ENCODE data around the gene RASL11A.
A peak's percentile ranks its signal among the peaks of the same experiment; 100 is the strongest.
"Not testable (repeated sequence)": the region's sequence is repeated elsewhere in the genome, so short reads cannot be mapped to it uniquely, and the experiment has no call there.

The RASL11A gene

DNA sequence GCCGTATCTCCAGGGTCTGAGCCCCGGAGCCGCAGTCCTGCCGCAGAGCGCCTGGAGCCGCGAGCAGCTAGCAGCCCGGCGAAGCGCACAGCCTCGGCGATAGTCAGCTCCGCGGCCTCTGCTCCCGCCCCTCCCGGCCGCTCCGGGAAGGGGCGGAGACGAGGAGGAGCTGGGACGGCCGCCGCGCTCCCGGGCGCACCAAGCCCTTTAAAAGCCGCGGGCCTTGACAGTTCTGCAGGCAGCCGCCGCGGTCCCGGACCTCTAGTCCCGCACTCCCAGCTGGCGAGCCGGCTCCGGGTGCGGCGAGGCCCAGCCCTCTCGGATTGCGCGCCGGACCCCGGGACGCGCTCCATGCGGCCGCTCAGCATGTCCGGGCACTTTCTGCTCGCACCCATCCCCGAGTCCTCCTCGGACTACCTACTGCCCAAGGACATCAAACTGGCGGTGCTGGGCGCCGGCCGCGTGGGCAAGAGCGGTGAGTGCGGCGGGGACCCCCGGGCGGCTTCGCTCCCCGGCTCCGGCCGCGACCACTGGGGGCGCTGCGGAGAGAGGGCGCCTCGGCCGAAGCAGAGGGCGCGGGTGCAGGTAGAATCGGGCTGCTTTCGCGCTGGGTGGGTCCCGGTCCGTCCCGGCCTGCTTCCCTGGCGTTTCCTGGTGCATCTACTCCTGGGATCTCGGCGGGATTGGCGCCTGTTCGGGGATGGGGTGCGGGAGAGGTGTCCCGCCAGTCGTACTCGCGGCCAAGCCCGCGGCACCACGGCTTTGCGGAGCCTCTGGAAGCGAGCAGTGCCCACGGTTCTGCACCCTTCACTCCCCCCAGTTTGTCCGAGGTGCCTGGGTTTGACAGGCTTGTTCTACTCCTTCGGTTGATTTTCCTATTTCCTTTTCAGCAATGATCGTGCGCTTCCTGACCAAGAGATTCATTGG, at the start of gene RASL11A:
Gene RASL11A (plus strand): TSS at position 237 of the 927 bp plus-strand sequence. CDS start 115 bp downstream, at position 352.
- H3K27ac ChIP-seq, result peak within 1 kb of the TSS; percentile 67
- TF ChIP-seq, protein P1, sequence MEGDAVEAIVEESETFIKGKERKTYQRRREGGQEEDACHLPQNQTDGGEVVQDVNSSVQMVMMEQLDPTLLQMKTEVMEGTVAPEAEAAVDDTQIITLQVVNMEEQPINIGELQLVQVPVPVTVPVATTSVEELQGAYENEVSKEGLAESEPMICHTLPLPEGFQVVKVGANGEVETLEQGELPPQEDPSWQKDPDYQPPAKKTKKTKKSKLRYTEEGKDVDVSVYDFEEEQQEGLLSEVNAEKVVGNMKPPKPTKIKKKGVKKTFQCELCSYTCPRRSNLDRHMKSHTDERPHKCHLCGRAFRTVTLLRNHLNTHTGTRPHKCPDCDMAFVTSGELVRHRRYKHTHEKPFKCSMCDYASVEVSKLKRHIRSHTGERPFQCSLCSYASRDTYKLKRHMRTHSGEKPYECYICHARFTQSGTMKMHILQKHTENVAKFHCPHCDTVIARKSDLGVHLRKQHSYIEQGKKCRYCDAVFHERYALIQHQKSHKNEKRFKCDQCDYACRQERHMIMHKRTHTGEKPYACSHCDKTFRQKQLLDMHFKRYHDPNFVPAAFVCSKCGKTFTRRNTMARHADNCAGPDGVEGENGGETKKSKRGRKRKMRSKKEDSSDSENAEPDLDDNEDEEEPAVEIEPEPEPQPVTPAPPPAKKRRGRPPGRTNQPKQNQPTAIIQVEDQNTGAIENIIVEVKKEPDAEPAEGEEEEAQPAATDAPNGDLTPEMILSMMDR (conservative IDR thresholded peaks at IDR 0.05; ENCODE audit: low read depth), result peak; percentile 92
- ChIA-PET CTCF (interaction anchor here (0.6 to 1.5 kb wide), 9 partner anchors 9 to 286 kb away, joined by 3 to 9 read pairs (median 3); partner anchors contain the start of gene RPL21), POLR2A (ENCODE audit: low non-redundant PET) (interaction anchor here (0.6 kb wide), 1 partner anchor 14 kb away, joined by 3 read pairs; no protein-coding TSS in a partner anchor)
- DNase-seq (ENCODE audit: low spot score), result peak; percentile 62

- POLR2A ChIA-PET (ENCODE audit: low non-redundant PET); H3K27ac ChIP-seq; DNase-seq (ENCODE audit: low spot score); CTCF ChIA-PET: not testable (repeated sequence)
Observed at GRCh38 chr13:27222100-27222499, 48.5 kb upstream of the RASL11A start.

DNA sequence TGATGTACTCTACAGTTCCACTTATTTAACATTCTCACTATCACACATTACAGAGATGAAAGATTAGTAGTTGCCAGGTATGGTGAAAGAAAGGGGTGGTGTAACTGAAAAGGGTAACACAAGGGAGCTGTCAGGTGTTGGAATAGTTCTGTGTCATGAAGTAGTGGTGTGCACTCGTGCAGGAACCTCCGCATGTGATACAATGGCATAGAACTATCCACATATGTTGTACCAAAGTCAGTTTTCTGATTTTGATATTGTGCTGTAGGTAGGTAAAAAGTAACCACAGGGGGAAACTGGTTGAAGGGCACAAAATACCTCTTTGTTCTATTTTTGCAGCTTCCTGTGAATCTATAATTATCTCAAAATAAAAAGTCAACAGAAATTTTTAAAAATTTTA, 43.6 kb upstream of the RASL11A start:
- POLR2A ChIA-PET (ENCODE audit: low non-redundant PET), result interaction anchor here (0.8 kb wide), 1 partner anchor 113 kb away, joined by 4 read pairs; no protein-coding TSS in a partner anchor
- DNase-seq (ENCODE audit: low spot score), result no peak
- no peak overlapping the region for H3K27ac ChIP-seq
- TF ChIP-seq, protein P1 (conservative IDR thresholded peaks at IDR 0.05; ENCODE audit: low read depth), result no peak
- CTCF ChIA-PET, result no interaction called here

- DNase-seq (ENCODE audit: low spot score), result no peak
- TF ChIP-seq, protein P1 (conservative IDR thresholded peaks at IDR 0.05; ENCODE audit: low read depth), result no peak
- ChIA-PET POLR2A (ENCODE audit: low non-redundant PET) (no interaction called here), CTCF (no interaction called here)
- H3K27ac ChIP-seq, result no peak overlapping the region
Observed at GRCh38 chr13:27228131-27228530, 42.5 kb upstream of the RASL11A start.

- ChIA-PET CTCF (no interaction called here), POLR2A (ENCODE audit: low non-redundant PET) (no interaction called here)
- DNase-seq (ENCODE audit: low spot score), result no peak
- TF ChIP-seq, protein P1 (conservative IDR thresholded peaks at IDR 0.05; ENCODE audit: low read depth), result no peak
- H3K27ac ChIP-seq, result no peak overlapping the region
Observed at GRCh38 chr13:27229642-27230041, 41.0 kb upstream of the RASL11A start.

DNA sequence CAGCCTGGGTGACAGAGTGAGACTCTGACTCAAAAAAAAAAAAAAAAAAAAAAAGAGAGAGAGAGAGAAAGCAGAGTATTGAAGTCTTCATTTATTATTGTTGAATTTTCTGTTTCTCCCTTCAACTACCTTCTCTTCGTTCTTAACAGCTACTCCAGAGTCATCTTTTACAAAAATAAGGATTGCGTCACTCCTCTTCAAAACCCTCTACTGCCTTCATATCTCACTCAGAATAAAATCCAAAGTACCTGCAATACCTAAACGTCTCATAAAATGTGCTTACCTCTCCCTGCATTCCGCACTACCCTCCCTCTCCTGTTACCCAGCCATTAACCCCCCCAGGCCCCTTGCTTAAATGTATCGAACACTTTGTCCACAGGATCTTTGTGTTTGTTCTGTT, 36.7 kb upstream of the RASL11A start:
- POLR2A ChIA-PET (ENCODE audit: low non-redundant PET), result no interaction called here
- CTCF ChIA-PET, result no interaction called here
- no peak overlapping the region for H3K27ac ChIP-seq
- DNase-seq (ENCODE audit: low spot score), result no peak
- TF ChIP-seq, protein P1 (conservative IDR thresholded peaks at IDR 0.05; ENCODE audit: low read depth), result no peak

DNA sequence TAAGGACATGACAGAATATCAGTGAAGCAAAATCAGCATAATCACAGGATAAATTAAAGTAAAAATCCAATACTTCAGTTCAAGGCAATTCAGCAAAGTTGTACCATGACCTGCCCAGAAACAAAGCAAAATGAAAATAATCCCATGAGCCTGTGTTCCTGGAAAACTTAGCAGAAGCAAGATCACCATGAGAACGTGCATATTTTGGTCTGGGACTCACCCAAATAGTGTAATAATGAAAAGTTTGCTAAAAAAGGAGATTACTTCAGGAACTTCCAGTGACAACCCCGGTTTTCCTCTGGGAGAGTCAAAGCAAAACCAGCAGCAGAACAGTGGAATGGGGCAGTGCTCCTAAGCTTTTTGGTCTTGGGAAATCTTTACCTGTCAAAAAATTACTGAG, 34.2 kb upstream of the RASL11A start:
- TF ChIP-seq, protein P1 (conservative IDR thresholded peaks at IDR 0.05; ENCODE audit: low read depth), result no peak
- no peak for DNase-seq (ENCODE audit: low spot score)
- ChIA-PET POLR2A (ENCODE audit: low non-redundant PET) (no interaction called here), CTCF (no interaction called here)
- H3K27ac ChIP-seq, result no peak overlapping the region
